Endothelial cell (in vitro differentiated cells): ENCODE results near the gene PIGV. TPM values are rescaled to one million over a fixed set of nuclear protein-coding genes. Genes with fewer than 3 reads are reported as not detected.

ENCODE experiments used
- DNase-seq: peaks from one replicate; pipeline ENCODE4 v3.0.0; 2021; ENCODE audit warnings: low spot score
- H3K27ac Mint-ChIP-seq: one replicate; pipeline ENCODE4 v1.8.0; 2021; ENCODE audit warnings: mixed read lengths, inconsistent platforms; ENCODE audit not compliant: unreplicated experiment
- H3K27me3 Mint-ChIP-seq: one replicate; pipeline ENCODE4 v1.8.0; 2021; ENCODE audit warnings: mild to moderate bottlenecking, moderate library complexity, mixed read lengths, inconsistent platforms; ENCODE audit not compliant: unreplicated experiment
- H3K36me3 Mint-ChIP-seq: one replicate; pipeline ENCODE4 v1.8.0; 2021; ENCODE audit warnings: mild to moderate bottlenecking, low read depth, mixed read lengths, inconsistent platforms; ENCODE audit not compliant: unreplicated experiment
- H3K4me1 Mint-ChIP-seq: one replicate; pipeline ENCODE4 v1.8.0; 2021; ENCODE audit warnings: mild to moderate bottlenecking, mixed read lengths, inconsistent platforms; ENCODE audit not compliant: unreplicated experiment
- H3K4me3 Mint-ChIP-seq: one replicate; pipeline ENCODE4 v1.8.0; 2021; ENCODE audit warnings: mild to moderate bottlenecking, mixed read lengths, inconsistent platforms; ENCODE audit not compliant: unreplicated experiment
- H3K9me3 Mint-ChIP-seq: one replicate; pipeline ENCODE4 v1.8.0; 2021; ENCODE audit warnings: mixed read lengths, inconsistent platforms; ENCODE audit not compliant: unreplicated experiment
- CTCF ChIP-seq: fragments of 200-600 bp; sonication (generic); IDR thresholded peaks from one replicate; pipeline ENCODE4 v1.5.0; 2021; ENCODE audit warnings: antibody characterized with exemption; ENCODE audit not compliant: unreplicated experiment
- total RNA-seq: library from RNA; stranded (reverse); fragmentation: NEBNext Ultra II Directional; extraction: Animal tissue kit (Norgen Biotek cat#: 25700); gene quantifications from one replicate; pipeline ENCODE4 v1.2.1, GENCODE V29; 2021; ENCODE audit not compliant: unreplicated experiment

PIGV gene
- total RNA-seq, 1 donor from 2014 or later = 7.6 TPM

- Mint-ChIP-seq H3K9me3 (no peaks in the 10 kb centered on the region), H3K4me1 (no peaks in the 10 kb centered on the region), H3K36me3 (peaks cover 42% of the 10 kb centered on the region), H3K27me3 (peaks cover 5% of the 10 kb centered on the region), H3K4me3 (no peak overlapping the region), H3K27ac (no peak overlapping the region)
- no peak for TF ChIP-seq CTCF
- no peak for DNase-seq
Observed at GRCh38 chr1:26759531-26759930, 28.2 kb upstream of the PIGV start.

- peaks cover 46% of the 10 kb centered on the region for H3K36me3 Mint-ChIP-seq
- H3K4me1 Mint-ChIP-seq = no peaks in the 10 kb centered on the region
- no peaks in the 10 kb centered on the region for H3K9me3 Mint-ChIP-seq
- no peak overlapping the region for H3K4me3 Mint-ChIP-seq
- H3K27me3 Mint-ChIP-seq = peaks cover 5% of the 10 kb centered on the region
- no peak overlapping the region for H3K27ac Mint-ChIP-seq
- no peak for TF ChIP-seq CTCF
- DNase-seq = peak; percentile 19
Observed at GRCh38 chr1:26761217-26761616, 26.5 kb upstream of the PIGV start.

- Mint-ChIP-seq H3K4me3 (no peak overlapping the region), H3K36me3 (peaks cover 66% of the 10 kb centered on the region), H3K4me1 (no peaks in the 10 kb centered on the region), H3K27me3 (no peaks in the 10 kb centered on the region), H3K9me3 (no peaks in the 10 kb centered on the region), H3K27ac (no peak overlapping the region)
- DNase-seq = no peak
- no peak for TF ChIP-seq CTCF
Observed at GRCh38 chr1:26767714-26768113, 20.0 kb upstream of the PIGV start.

- peaks cover 69% of the 10 kb centered on the region for H3K36me3 Mint-ChIP-seq
- no peak for DNase-seq
- peaks cover 4% of the 10 kb centered on the region for H3K27me3 Mint-ChIP-seq
- TF ChIP-seq CTCF = no peak
- no peak overlapping the region for H3K4me3 Mint-ChIP-seq
- no peaks in the 10 kb centered on the region for H3K4me1 Mint-ChIP-seq
- H3K27ac Mint-ChIP-seq = no peak overlapping the region
- no peaks in the 10 kb centered on the region for H3K9me3 Mint-ChIP-seq
Observed at GRCh38 chr1:26768755-26769154, 19.0 kb upstream of the PIGV start.

- no peaks in the 10 kb centered on the region for H3K4me1 Mint-ChIP-seq
- DNase-seq = no peak
- H3K36me3 Mint-ChIP-seq = peaks cover 84% of the 10 kb centered on the region
- H3K27ac Mint-ChIP-seq = no peak overlapping the region
- H3K27me3 Mint-ChIP-seq = peaks cover 10% of the 10 kb centered on the region
- no peak overlapping the region for H3K4me3 Mint-ChIP-seq
- no peaks in the 10 kb centered on the region for H3K9me3 Mint-ChIP-seq
- TF ChIP-seq CTCF = no peak
Observed at GRCh38 chr1:26771285-26771642, 16.5 kb upstream of the PIGV start.
